ENCODE results near the gene GIPC3.

The GIPC3 gene

GRCh38 chr19:3638208-3639193 lies 53.2 kb downstream of the GIPC3 start:
- DNase-seq (ENCODE audit: low read depth), result no peak

GRCh38 chr19:3639479-3639878 lies 54.2 kb downstream of the GIPC3 start:
- no peak for DNase-seq (ENCODE audit: low read depth)

DNA sequence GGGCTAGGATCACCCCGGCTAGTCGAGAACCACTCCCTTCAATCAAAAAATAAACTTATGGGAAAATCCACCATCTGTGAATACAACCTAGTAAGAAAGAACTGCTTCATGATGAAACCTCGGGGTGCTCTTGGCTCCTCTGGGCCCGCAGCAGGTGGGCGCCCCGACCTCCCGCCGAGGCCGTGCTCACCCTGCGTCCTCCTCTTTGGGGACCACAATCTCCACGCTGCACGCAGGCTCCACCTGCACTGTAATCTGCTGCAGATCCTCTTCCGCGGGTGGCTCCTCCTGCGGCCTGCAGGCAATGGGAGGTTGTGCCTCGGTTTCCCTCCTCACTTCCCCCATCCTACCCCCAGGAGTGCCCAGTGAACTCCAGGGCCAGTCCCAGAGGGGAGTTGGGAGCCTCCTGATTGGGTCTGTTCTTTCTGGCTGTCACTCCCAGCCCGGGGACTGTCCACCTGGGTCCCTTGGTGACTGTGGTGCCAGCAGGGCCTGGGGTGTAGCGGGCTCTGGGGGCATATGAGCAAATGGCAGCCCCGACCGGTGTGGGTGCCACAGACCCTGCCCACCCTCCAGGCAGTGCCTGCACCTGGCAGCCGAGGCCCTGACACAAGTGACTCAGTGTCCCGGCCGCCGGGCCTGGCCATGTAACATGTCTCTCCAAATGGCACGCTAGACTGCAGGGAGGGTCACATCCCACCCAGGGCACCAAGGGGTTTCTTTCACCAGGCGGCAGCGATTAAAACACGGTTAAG lies 56.4 kb downstream of the GIPC3 start:
- DNase-seq (ENCODE audit: low read depth), result no peak

DNA sequence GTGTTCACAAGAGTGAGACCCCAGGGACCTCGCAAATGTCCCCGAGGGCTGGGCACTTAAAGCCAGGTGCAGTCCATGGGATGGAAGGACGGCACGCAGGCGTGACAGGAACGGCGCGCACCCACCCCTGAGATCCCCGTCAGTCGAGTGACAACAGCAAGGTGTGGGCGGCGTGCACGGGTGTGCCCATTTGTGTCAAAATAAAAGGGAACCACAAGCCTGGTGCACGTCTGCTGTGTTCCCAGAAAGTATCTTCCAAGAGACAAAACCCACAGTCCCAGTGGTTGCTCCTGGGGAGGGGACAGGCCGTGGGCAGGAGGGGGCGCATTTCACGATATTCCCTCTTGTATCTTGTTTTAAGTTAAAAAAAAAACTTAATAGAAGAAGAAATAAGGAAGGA lies 57.0 kb downstream of the GIPC3 start:
- no peak for DNase-seq (ENCODE audit: low read depth)
